GM12878 (cell line): ENCODE results near the gene HPX. TPM values are rescaled to one million over a fixed set of nuclear protein-coding genes. Genes with fewer than 3 reads are reported as not detected.

Experiments used
- BCLAF1 ChIP-seq: fragments of 450-650 bp; IDR thresholded peaks from 2 replicates; pipeline ENCODE4 v1.6.1; 2017; ENCODE audit warnings: antibody characterized with exemption, mild to moderate bottlenecking, moderate library complexity
- CTCF ChIP-seq, 3 experiments: IDR thresholded peaks in 2 of 3; conservative IDR thresholded peaks in 1 of 3; 2 replicates each; pipeline ENCODE4 v1.5.1; 2011; ENCODE audit warnings: low read depth in 3 of 3, low read length in 3 of 3, mild to moderate bottlenecking in 3 of 3, control low read depth in 2 of 3, moderate library complexity in 2 of 3, inconsistent platforms in 1 of 3, mixed read lengths in 1 of 3; ENCODE audit not compliant: control insufficient read depth in 2 of 3, insufficient read depth in 1 of 3; ENCODE audit errors: extremely low read depth in 1 of 3
- CUX1 ChIP-seq: IDR thresholded peaks from 2 replicates; pipeline ENCODE4 v1.6.1; 2012; ENCODE audit warnings: improper control_type of control experiment, low read depth, low read length; ENCODE audit not compliant: insufficient replicate concordance
- E2F4 ChIP-seq: IDR thresholded peaks from 2 replicates; pipeline ENCODE4 v1.6.1; 2012; ENCODE audit warnings: low read depth, low read length, improper control_type of control experiment
- MTA2 ChIP-seq: fragments of 450-650 bp; IDR thresholded peaks from 2 replicates; pipeline ENCODE4 v1.6.1; 2016; ENCODE audit warnings: low read depth, mild to moderate bottlenecking, moderate library complexity
- PBX3 ChIP-seq: IDR thresholded peaks from 2 replicates; pipeline ENCODE4 v1.6.1; 2011; ENCODE audit warnings: mild to moderate bottlenecking, low read depth, low read length, moderate library complexity; ENCODE audit not compliant: insufficient replicate concordance
- POLR2A ChIP-seq: IDR thresholded peaks from 2 replicates; pipeline ENCODE4 v1.6.1; 2011; ENCODE audit warnings: low read depth, mild to moderate bottlenecking, low read length
- RAD21 ChIP-seq: IDR thresholded peaks from 2 replicates; pipeline ENCODE4 v1.6.1; 2011; ENCODE audit warnings: mild to moderate bottlenecking, low read depth, low read length, moderate library complexity; ENCODE audit not compliant: insufficient read depth
- SMAD5 ChIP-seq: IDR thresholded peaks from 2 replicates; pipeline ENCODE4 v1.6.1; 2016; ENCODE audit warnings: antibody characterized with exemption, low read depth
- TAF1 ChIP-seq: IDR thresholded peaks from 2 replicates; pipeline ENCODE4 v1.6.1; 2011; ENCODE audit warnings: mild to moderate bottlenecking, low read depth, low read length, borderline replicate concordance
- ZNF24 ChIP-seq: fragments of 450-650 bp; IDR thresholded peaks from 2 replicates; pipeline ENCODE4 v1.6.1; 2017; ENCODE audit warnings: antibody characterized with exemption, mild to moderate bottlenecking
- ZNF622 ChIP-seq: fragments of 450-650 bp; IDR thresholded peaks from 2 replicates; pipeline ENCODE4 v1.6.1; 2017; ENCODE audit warnings: mild to moderate bottlenecking, inconsistent platforms
- polyA plus RNA-seq, 11 experiments: library from polyadenylated mRNA; depleted of rRNA in 4 of 11; unstranded in 6 of 11; stranded (reverse) in 5 of 11; fragments of >200 nt; fragmentation: Nextera tagmentation in 4 of 11; fragmentation: Illumina TruSeq in 1 of 11; extraction: Ambion mirVana in 4 of 11; extraction: Trizol in 1 of 11; gene quantifications; 1 replicate in 1 of 11; 2 replicates in 10 of 11; pipeline versions ENCODE4 v1.2.1 to v1.2.3, GENCODE V29; 2011 to 2016; ENCODE audit warnings: inconsistent platforms in 2 of 11, missing spikeins in 2 of 11, low read depth in 1 of 11
- total RNA-seq, 4 experiments: library from RNA; depleted of rRNA in 3 of 4; stranded (reverse); fragments of >200 nt in 3 of 4; fragmentation: Illumina TruSeq in 1 of 4; extraction: Trizol in 1 of 4; gene quantifications; 2 replicates each; pipeline versions ENCODE4 v1.2.1 to v1.2.3, GENCODE V29; 2013 to 2021

The HPX gene
- total and polyA plus RNA-seq, 10 of the 15 experiments (the other 5 are each of a cell fraction or from before 2014, with no cell fraction given) = 0.08 to 1.7 (median 0.18) TPM; not detected in 1

GRCh38 chr11:6389905-6390717 lies 50.7 kb downstream of the HPX start, which contains the start of gene SMPD1 (continued):
- TF ChIP-seq CUX1 = no peak
- no peak for TF ChIP-seq RAD21
- peak; percentile 49; the same call in 1 of the 2 replicates for TF ChIP-seq MTA2
- TF ChIP-seq POLR2A = peak; percentile 88
- TF ChIP-seq E2F4 = 0 out of 2 replicates have a peak, but pooled peaks have one; percentile 17
- TF ChIP-seq SMAD5 = peak; percentile 35; the same call in 1 of the 2 replicates
- no peak for TF ChIP-seq CTCF (IDR thresholded peaks at IDR 0.05 in 2 of 3, conservative IDR thresholded peaks at IDR 0.05 in 1 of 3; ENCODE audit: control insufficient read depth in 2 of 3, extremely low read depth in 1 of 3, insufficient read depth in 1 of 3, low read depth in 3 of 3, low read length in 3 of 3)
- peak; percentile 79 for TF ChIP-seq PBX3
- peak; percentile 70; the same call in 1 of the 2 replicates for TF ChIP-seq TAF1
- TF ChIP-seq ZNF622 = no peak
- TF ChIP-seq BCLAF1 = no peak
- no peak; the same call in 1 of the 2 replicates for TF ChIP-seq ZNF24
